Subcutaneous abdominal adipose tissue (tissue), 5 donors: ENCODE measurements around the gene ZBTB43.

Experiments used
- H3K27ac ChIP-seq: one replicate; pipeline ENCODE4 v1.7.0; 2013; ENCODE audit warnings: low read depth, mild to moderate bottlenecking, inconsistent platforms, low read length, moderate library complexity
- H3K27me3 ChIP-seq, 5 donors: one replicate each; pipeline ENCODE4 v1.7.0; 2013; ENCODE audit warnings: low read length in 5 of 5, inconsistent platforms in 1 of 5; ENCODE audit not compliant: control insufficient read depth in 5 of 5, insufficient read depth in 4 of 5
- H3K36me3 ChIP-seq, 5 donors: one replicate each; pipeline ENCODE4 v1.7.0; 2013; ENCODE audit warnings: low read length in 5 of 5; ENCODE audit not compliant: control insufficient read depth in 5 of 5, insufficient read depth in 5 of 5
- H3K4me1 ChIP-seq, 5 donors: one replicate each; pipeline ENCODE4 v1.7.0; 2013; ENCODE audit warnings: low read length in 5 of 5, mild to moderate bottlenecking in 3 of 5, moderate library complexity in 1 of 5; ENCODE audit not compliant: control insufficient read depth in 5 of 5, insufficient read depth in 5 of 5
- H3K4me3 ChIP-seq, 5 donors: one replicate each; pipeline ENCODE4 v1.7.0; 2013; ENCODE audit warnings: low read length in 5 of 5, low read depth in 1 of 5
- H3K9ac ChIP-seq, 5 donors: one replicate each; pipeline ENCODE4 v1.7.0; 2013; ENCODE audit warnings: low read length in 5 of 5, mild to moderate bottlenecking in 4 of 5, moderate library complexity in 3 of 5
- H3K9me3 ChIP-seq, 5 donors: one replicate each; pipeline ENCODE4 v1.7.0; 2013; ENCODE audit warnings: low read length in 5 of 5; ENCODE audit not compliant: control insufficient read depth in 5 of 5
- donor health status: healthy.
- donor health status: healthy.
- donor health status: healthy.
- donor health status: healthy.
- donor health status: healthy.

Gene ZBTB43

DNA sequence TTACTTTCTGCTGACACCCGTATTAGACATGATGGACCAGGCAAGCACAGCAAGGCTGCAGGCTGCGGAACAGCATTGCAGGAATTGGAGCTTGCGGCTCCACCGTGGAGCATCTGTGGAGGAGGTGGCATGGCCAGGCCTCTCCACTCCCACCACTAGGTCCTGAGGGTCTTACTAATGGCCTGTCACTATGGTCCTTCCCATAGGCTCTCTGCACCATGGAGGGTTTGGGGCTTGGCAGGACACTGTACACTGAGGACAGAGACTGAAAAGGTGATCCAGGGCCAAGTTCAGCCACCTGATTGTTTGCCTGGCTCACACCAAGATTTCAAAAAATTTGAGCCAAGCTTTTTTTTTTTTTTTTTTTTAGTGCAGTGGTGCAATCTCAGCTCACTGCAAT, 14.3 kb upstream of the ZBTB43 start:
- no peak overlapping the region for H3K9ac ChIP-seq
- H3K27me3 ChIP-seq = peaks cover 7 to 27% (median 20%) of the 10 kb centered on the region in 5 donors
- H3K27ac ChIP-seq = no peak overlapping the region

DNA sequence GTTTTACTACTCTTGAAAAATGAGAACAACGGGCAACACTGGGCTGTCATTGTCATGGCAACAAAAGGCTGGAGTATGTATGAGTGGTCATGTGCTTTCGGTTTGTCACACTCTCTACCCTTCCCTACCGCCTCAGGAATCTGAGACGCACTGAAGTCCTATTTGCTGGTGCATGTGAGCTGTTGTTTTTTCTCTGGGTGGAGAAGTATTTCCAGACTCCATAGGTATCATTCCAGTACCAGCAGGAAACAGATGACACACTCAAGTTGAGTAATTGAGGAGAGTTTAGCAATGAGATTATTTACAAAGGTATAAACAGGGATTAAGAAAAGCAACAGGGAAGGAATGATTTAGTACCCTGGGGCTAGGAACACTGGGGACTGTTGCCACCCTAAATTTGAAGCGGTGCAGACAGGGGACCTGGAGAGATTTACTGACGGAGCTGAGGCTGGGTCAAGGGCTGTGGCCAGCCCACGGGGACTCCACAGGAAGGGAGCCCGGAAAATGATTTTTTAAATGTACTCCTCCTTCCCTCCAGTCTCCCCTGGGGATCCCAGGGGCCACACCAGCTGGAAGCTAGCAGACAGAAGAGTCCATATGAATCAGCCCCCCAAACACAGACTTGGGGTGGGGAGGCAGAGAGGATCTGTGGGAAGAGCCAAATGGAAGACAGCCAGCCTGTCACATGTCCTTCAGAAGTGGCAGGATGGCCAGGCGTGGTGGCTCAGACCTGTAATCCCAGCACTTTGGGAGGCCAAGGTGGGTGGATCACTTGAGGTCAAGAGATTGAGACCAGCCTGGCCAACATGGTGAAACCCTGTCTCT, 13.2 kb upstream of the ZBTB43 start:
- no peaks in the 10 kb centered on the region for H3K36me3 ChIP-seq
- no peak overlapping the region for H3K4me3 ChIP-seq
- no peaks in the 10 kb centered on the region for H3K4me1 ChIP-seq
- no peaks in the 10 kb centered on the region for H3K9me3 ChIP-seq
- no peak overlapping the region for H3K27ac ChIP-seq
- H3K27me3 ChIP-seq = peaks cover 7 to 25% (median 20%) of the 10 kb centered on the region in 5 donors
- H3K9ac ChIP-seq = no peak overlapping the region

More for the DNA sequence above, 14.3 kb upstream of the ZBTB43 start:
- Histone ChIP-seq H3K9me3 (no peaks in the 10 kb centered on the region), H3K36me3 (no peaks in the 10 kb centered on the region), H3K4me1 (no peaks in the 10 kb centered on the region), H3K4me3 (no peak overlapping the region)

DNA sequence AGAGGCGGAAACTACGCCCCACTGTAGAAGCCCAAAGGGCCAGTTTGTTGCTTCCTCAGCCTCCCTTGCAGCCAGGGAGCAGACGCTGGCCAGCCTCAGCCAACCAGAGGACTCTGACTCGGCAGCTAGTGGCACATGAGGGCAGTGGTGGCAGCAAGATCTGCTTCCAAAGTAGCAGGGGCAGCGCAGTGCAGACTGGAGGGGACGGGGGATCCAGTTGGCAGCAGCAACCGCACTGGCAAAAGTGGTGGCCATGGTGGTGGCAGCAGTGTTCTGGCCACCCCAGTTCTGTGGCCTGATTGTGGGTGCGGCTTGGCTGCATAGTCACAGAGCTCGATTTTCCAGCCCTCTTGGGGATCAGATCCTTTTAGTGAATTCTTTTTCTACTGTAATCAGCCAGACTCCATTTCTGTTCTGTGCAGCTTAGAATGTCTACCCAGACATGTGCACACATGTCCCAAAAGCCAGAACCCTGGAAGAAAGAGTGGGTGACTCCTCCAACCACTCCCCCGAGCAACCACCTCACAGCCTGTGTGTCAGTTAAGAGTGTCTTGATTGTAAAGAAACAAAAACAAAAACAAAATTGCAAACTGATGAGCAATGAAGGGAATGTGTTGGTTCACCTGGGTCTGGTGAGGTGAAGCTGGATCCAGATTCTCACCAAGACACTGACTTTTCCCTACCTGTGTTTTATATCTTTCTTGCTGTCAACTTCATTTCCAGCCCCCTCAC, 11.0 kb upstream of the ZBTB43 start:
- Histone ChIP-seq H3K4me1 (no peaks in the 10 kb centered on the region), H3K27ac (no peak overlapping the region), H3K9ac (no peak overlapping the region), H3K36me3 (no peaks in the 10 kb centered on the region), H3K27me3 (peaks cover 7 to 22% (median 20%) of the 10 kb centered on the region in 5 donors), H3K9me3 (no peaks in the 10 kb centered on the region), H3K4me3 (no peak overlapping the region)

DNA sequence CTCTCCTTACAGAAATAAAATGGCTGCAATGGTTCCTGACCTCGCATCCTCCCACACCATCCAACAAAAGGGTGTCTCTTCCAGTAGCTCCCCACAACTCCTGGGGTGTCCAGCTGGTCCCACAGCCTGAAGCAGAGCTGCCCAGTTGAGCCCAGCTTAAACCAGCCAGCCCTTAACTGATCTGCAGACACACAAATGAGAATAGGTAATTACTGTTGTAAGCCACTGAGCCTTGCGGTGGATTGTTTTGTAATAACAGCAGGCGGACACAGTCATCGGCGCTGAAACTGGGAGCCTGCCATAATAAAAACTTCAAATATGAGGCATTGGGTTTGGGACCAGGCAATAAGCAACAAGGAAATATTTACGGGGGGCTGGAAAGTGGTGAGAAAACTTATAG, 10.4 kb upstream of the ZBTB43 start:
- H3K4me3 ChIP-seq = no peak overlapping the region
- H3K9me3 ChIP-seq = no peaks in the 10 kb centered on the region
- H3K9ac ChIP-seq = no peak overlapping the region
- no peak overlapping the region for H3K27ac ChIP-seq
- H3K36me3 ChIP-seq = no peaks in the 10 kb centered on the region
- peaks cover 7 to 22% (median 20%) of the 10 kb centered on the region in 5 donors for H3K27me3 ChIP-seq
- no peaks in the 10 kb centered on the region for H3K4me1 ChIP-seq

DNA sequence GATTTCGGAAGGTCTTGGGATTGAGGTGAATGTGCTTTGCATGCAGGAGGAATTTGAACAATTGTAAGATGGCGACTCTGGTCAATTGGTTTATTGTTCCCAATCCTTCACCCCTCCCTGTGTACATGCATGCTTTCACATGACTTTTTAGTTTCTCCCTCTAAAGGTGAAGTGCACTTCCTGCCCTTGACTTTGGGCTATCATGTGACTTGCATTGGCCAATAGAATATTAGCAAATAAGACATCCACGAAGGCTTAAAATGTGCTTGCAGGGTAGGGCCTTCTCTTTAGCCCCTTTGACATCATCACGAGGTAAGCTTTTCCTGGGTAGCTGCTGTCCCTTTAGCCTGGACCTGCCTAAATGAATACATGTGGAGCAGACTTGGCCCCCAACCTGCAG, 8.1 kb upstream of the ZBTB43 start:
- H3K4me3 ChIP-seq = no peak overlapping the region
- no peaks in the 10 kb centered on the region for H3K36me3 ChIP-seq
- no peaks in the 10 kb centered on the region for H3K4me1 ChIP-seq
- H3K9ac ChIP-seq = no peak overlapping the region
- peaks cover 4 to 18% (median 12%) of the 10 kb centered on the region in 5 donors for H3K27me3 ChIP-seq
- H3K27ac ChIP-seq = no peak overlapping the region
- no peaks in the 10 kb centered on the region for H3K9me3 ChIP-seq

DNA sequence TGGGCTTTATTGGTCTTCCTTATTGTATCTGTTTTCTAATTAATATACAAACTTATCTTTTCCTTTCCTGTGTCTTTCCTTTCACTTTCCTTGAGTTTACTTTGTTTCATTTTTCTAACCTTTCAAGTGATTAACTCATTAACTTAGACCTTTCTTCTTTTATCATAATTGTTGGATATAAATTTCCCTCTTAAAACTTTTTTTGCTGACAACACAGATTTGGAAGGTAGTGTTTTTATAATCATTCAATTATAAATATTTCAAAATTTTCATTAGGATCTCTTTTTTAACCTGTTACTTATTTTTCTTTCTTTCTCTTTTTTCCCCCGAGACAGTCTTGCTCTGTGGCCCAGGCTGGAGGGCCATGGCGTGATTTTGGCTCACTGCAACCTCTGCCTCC, 6.9 kb upstream of the ZBTB43 start:
- H3K4me3 ChIP-seq = no peak overlapping the region
- no peaks in the 10 kb centered on the region for H3K9me3 ChIP-seq
- H3K4me1 ChIP-seq = no peaks in the 10 kb centered on the region

DNA sequence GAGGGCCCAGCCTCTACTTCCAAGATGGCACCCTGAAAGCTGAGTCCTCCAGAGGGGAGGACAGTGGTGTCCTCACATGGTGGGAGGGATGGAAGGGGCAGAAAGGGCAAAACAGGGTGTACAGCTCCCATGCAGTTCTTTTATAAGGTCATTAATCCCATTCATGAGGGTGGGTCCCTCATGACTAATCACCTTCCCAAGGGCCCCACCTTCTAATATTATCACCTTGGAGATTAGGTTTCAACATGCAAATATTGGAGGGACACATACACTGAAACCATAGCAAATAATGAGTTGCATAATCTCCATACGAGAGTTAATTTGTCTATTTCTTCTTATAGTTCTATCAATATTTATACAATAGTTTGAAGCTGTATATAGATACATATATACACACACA, 5.8 kb upstream of the ZBTB43 start:
- H3K4me3 ChIP-seq = no peak overlapping the region
- H3K27me3 ChIP-seq = peaks cover 0 to 5% (median 4%) of the 10 kb centered on the region in 5 donors
- H3K9me3 ChIP-seq = no peaks in the 10 kb centered on the region
- H3K36me3 ChIP-seq = no peaks in the 10 kb centered on the region
- no peak overlapping the region for H3K27ac ChIP-seq
- H3K9ac ChIP-seq = no peak overlapping the region
- no peaks in the 10 kb centered on the region for H3K4me1 ChIP-seq

More for the DNA sequence above, 6.9 kb upstream of the ZBTB43 start:
- no peak overlapping the region for H3K9ac ChIP-seq
- no peak overlapping the region for H3K27ac ChIP-seq
- no peaks in the 10 kb centered on the region for H3K36me3 ChIP-seq
- peaks cover 2 to 13% (median 9%) of the 10 kb centered on the region in 5 donors for H3K27me3 ChIP-seq

DNA sequence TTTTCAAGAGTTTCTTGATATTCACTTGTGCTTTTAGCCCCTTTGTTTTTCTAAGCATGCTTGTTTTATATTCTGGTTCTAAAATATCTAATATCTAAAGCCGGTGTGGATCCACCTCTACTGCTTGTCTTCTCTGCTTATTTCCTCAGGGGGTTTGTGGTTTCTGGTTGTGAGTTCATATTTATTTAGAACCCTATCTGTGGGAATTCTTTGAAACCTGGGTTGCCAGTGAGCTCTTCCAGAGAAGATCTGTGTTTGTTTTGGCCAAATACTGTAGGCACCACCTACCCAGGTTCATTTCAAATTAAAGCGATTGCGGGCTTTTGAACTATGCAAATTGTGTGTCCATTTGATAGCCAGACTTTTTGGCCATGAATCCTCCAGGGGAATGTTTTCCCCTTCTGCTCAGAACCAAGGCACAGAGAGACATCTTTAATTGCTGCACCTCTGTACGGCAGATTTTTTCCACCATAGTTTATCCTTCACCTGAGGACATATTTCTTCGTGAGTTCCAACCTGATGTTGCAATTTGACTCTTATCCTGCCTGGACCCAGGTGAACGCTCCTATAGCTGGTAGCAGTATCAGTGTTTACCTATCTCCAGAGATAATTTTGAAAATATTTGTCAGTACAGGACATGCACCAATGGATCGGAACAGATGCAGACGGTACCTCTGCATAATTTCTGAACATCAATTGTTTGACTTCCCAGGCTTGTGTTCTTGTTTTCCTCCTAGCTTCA, 2.4 kb upstream of the ZBTB43 start:
- no peak overlapping the region for H3K4me3 ChIP-seq
- no peak overlapping the region for H3K27ac ChIP-seq
- no peaks in the 10 kb centered on the region for H3K9me3 ChIP-seq
- peaks cover 0 to 28% (median 26%) of the 10 kb centered on the region in 5 donors for H3K4me1 ChIP-seq
- H3K27me3 ChIP-seq = no peaks in the 10 kb centered on the region
- H3K36me3 ChIP-seq = no peaks in the 10 kb centered on the region
- no peak overlapping the region for H3K9ac ChIP-seq

DNA sequence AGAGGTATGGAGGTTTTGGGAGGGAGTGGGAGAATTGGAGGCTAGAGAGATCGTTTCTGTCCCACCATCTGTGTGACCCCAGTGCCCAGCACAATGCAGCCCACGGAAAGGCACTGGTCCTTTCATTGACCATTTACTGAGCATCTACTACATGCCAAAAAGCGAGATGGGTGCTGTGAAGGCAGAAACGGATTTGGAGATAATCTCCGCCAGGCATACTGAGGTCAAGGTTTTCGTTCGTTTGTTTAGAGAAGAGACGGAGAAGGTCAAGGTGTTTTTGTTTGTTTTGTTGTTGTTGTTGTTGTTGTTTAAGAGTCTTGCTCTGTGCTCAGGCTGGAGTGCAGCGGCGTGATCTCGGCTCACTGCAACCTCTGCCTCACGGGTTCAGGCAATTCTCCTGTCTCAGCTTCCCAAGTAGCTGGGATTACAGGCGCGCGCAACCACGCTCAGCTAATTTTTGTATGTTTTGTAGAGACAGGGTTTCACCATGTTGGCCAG, 593 bp upstream of the ZBTB43 start:
- no peaks in the 10 kb centered on the region for H3K27me3 ChIP-seq
- H3K4me3 ChIP-seq = peak overlapping the region; percentile 84 to 97 (median 91)
- peaks cover 0 to 6% (median 2%) of the 10 kb centered on the region in 5 donors for H3K36me3 ChIP-seq
- H3K4me1 ChIP-seq = peaks cover 0 to 37% (median 28%) of the 10 kb centered on the region in 5 donors
- H3K27ac ChIP-seq = peak overlapping the region; percentile 93
- no peaks in the 10 kb centered on the region for H3K9me3 ChIP-seq
- H3K9ac ChIP-seq = peak overlapping the region in 3 of 5 donors; percentile 93 to 100 (median 95)
